K562 (cell line): ENCODE data around the gene CCDC9B. TPM values are rescaled to one million over a fixed set of nuclear protein-coding genes. Genes with fewer than 3 reads are reported as not detected.

Source experiments
- CBX5 ChIP-seq: IDR thresholded peaks from 2 replicates; pipeline ENCODE4 v1.6.1; 2014; ENCODE audit warnings: low read depth, borderline replicate concordance
- CC2D1A ChIP-seq: fragments of 450-650 bp; IDR thresholded peaks from 2 replicates; pipeline ENCODE4 v1.6.1; 2017; ENCODE audit warnings: mild to moderate bottlenecking
- CLOCK ChIP-seq: fragments of 250-450 bp; sonication (Bioruptor Pico); IDR thresholded peaks from 2 replicates; pipeline ENCODE4 v1.4.0; 2020; ENCODE audit warnings: mild to moderate bottlenecking, moderate library complexity, borderline replicate concordance
- DPF2 ChIP-seq: fragments of 450-650 bp; IDR thresholded peaks from 2 replicates; pipeline ENCODE4 v1.6.1; 2016
- ETS2 ChIP-seq: IDR thresholded peaks from 2 replicates; pipeline ENCODE4 v1.6.1; 2016; ENCODE audit warnings: borderline replicate concordance, missing genetic modification characterization, mild to moderate bottlenecking, moderate library complexity, missing compliant biosample characterization; ENCODE audit not compliant: poor library complexity, severe bottlenecking
- FOXJ3 ChIP-seq: sonication (generic); formaldehyde crosslinking; IDR thresholded peaks from 2 replicates; pipeline ENCODE4 v1.4.0; 2020; ENCODE audit warnings: mild to moderate bottlenecking, missing genetic modification reagents
- FOXM1 ChIP-seq, 2 experiments: fragments of 450-650 bp in 1 of 2; sonication (generic) in 1 of 2; formaldehyde crosslinking in 1 of 2; IDR thresholded peaks; 2 replicates each; pipeline versions ENCODE4 v1.6.1 to v1.9.0; 2017 to 2022; ENCODE audit warnings: low read depth in 2 of 2, mild to moderate bottlenecking in 2 of 2, missing genetic modification reagents in 1 of 2, moderate library complexity in 1 of 2
- HNRNPL ChIP-seq: fragments of 200-400 bp; formaldehyde crosslinking; IDR thresholded peaks from 2 replicates; pipeline ENCODE4 v1.6.1; 2017; ENCODE audit warnings: low read depth, mild to moderate bottlenecking, low read length
- KAT7 ChIP-seq: sonication (generic); formaldehyde crosslinking; IDR thresholded peaks from 2 replicates; pipeline ENCODE4 v1.8.0; 2022; ENCODE audit warnings: missing genetic modification reagents, mild to moderate bottlenecking, borderline replicate concordance
- KLF1 ChIP-seq: fragments of 450-650 bp; IDR thresholded peaks from 2 replicates; pipeline ENCODE4 v1.6.1; 2016; ENCODE audit warnings: missing genetic modification characterization, missing compliant biosample characterization
- MAFK ChIP-seq: IDR thresholded peaks from 2 replicates; pipeline ENCODE4 v1.6.1; 2011; ENCODE audit warnings: low read length, improper control_type of control experiment
- MEF2A ChIP-seq: IDR thresholded peaks from 2 replicates; pipeline ENCODE4 v1.6.1; 2011; ENCODE audit warnings: low read depth, mild to moderate bottlenecking, low read length, moderate library complexity; ENCODE audit not compliant: control insufficient read depth
- NFATC3 ChIP-seq: fragments of 450-650 bp; IDR thresholded peaks from 2 replicates; pipeline ENCODE4 v1.6.1; 2017; ENCODE audit warnings: mild to moderate bottlenecking
- OTX1 ChIP-seq: fragments of 450-650 bp; formaldehyde crosslinking; IDR thresholded peaks from 2 replicates; pipeline ENCODE4 v1.4.0; 2022; ENCODE audit warnings: mild to moderate bottlenecking
- SNRNP70 ChIP-seq: fragments of 200-400 bp; formaldehyde crosslinking; optimal IDR thresholded peaks from 2 replicates; pipeline ENCODE3; 2017; ENCODE audit warnings: low read depth, low read length
- ZNF165 ChIP-seq: fragments of 250-450 bp; sonication (Bioruptor Pico); IDR thresholded peaks from 2 replicates; pipeline ENCODE4 v1.4.0; 2020; ENCODE audit warnings: borderline replicate concordance
- ZNF282 ChIP-seq: sonication (generic); formaldehyde crosslinking; IDR thresholded peaks from 2 replicates; pipeline ENCODE4 v1.8.1; 2023; ENCODE audit warnings: missing genetic modification reagents
- ZNF695 ChIP-seq: fragments of 450-650 bp; formaldehyde crosslinking; IDR thresholded peaks from 2 replicates; pipeline ENCODE4 v1.4.0; 2020; ENCODE audit warnings: mild to moderate bottlenecking, moderate library complexity
- polyA plus RNA-seq, 8 experiments: library from polyadenylated mRNA; depleted of rRNA in 4 of 8; stranded (reverse) in 5 of 8; unstranded in 3 of 8; fragments of >200 nt; fragmentation: Nextera tagmentation in 2 of 8; fragmentation: Illumina TruSeq in 1 of 8; extraction: Ambion mirVana in 2 of 8; extraction: Trizol in 1 of 8; gene quantifications; 2 replicates each; pipeline versions ENCODE4 v1.2.1 to v1.2.3, GENCODE V29; 2011 to 2014; ENCODE audit warnings: inconsistent platforms in 1 of 8, missing spikeins in 1 of 8
- total RNA-seq, 7 experiments: library from RNA; depleted of rRNA in 6 of 7; stranded (reverse); fragments of >200 nt in 6 of 7; fragmentation: Illumina TruSeq in 2 of 7; extraction: Trizol in 2 of 7; gene quantifications; 2 replicates each; pipeline versions ENCODE4 v1.2.1 to v1.2.3, GENCODE V29; 2011 to 2021; ENCODE audit warnings: low replicate concordance in 1 of 7
- TF ChIP-seq, protein P1 (sequence below): fragments of 450-650 bp; IDR thresholded peaks from 2 replicates; pipeline ENCODE4 v1.6.1; 2017; ENCODE audit warnings: antibody characterized with exemption
- TF ChIP-seq, protein P2 (sequence below): IDR thresholded peaks from 3 replicates; pipeline ENCODE4 v1.6.1; 2011; ENCODE audit warnings: borderline replicate concordance, mild to moderate bottlenecking, moderate library complexity; ENCODE audit not compliant: insufficient read length; ENCODE audit errors: extremely low read depth
- TF ChIP-seq, protein P3 (sequence below): fragments of 250-450 bp; sonication (Bioruptor Pico); IDR thresholded peaks from 2 replicates; pipeline ENCODE4 v1.6.1; 2021; ENCODE audit warnings: mild to moderate bottlenecking

Gene CCDC9B
- total and polyA plus RNA-seq, 9 of the 15 experiments (the other 6 are each of a cell fraction or from before 2014, with no cell fraction given), result 0.01 to 0.47 (median 0.15) TPM; not detected in 1

DNA sequence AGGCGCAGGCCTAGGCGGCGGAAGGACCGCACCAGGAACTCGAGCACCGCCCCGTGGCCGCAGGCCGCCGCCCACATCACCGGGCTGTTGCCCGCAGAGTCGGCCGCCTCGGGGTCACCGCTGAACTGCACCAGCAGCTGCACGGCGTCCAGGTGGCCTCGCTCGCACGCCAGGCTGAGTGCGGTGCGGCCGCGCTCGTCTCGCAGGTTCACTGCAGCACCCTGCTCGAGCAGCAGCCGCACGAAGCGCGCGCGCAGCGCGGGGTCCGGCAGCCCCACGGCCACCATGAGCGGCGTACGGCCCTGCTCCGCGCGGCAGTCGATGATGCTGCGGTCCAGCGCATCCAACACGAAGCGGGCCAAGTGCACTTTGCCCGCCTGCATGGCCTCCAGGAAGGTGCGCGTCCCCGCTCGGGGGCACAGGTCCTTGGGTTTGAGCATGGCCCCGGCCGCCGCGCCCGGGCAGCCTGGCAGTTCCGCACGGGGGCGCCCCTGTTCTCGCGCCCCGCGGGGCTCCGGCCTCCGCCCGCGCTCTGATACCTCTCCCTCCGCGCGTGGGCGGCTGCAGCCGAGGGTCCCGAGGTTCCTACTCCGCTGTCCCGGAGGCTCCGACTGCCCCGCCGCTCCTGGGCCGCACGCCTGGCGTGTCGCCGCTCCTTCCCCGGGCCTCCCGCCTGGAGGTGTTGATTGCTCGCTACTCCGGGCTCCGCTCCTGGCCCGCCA, 58.4 kb downstream of the CCDC9B start (continued):
- TF ChIP-seq, protein P1, sequence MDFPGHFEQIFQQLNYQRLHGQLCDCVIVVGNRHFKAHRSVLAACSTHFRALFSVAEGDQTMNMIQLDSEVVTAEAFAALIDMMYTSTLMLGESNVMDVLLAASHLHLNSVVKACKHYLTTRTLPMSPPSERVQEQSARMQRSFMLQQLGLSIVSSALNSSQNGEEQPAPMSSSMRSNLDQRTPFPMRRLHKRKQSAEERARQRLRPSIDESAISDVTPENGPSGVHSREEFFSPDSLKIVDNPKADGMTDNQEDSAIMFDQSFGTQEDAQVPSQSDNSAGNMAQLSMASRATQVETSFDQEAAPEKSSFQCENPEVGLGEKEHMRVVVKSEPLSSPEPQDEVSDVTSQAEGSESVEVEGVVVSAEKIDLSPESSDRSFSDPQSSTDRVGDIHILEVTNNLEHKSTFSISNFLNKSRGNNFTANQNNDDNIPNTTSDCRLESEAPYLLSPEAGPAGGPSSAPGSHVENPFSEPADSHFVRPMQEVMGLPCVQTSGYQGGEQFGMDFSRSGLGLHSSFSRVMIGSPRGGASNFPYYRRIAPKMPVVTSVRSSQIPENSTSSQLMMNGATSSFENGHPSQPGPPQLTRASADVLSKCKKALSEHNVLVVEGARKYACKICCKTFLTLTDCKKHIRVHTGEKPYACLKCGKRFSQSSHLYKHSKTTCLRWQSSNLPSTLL, result no peak
- TF ChIP-seq KLF1 (tag), result 0 out of 2 replicates have a peak, but pooled peaks have one; percentile 22
- no peak for TF ChIP-seq DPF2
- TF ChIP-seq ZNF282 (CRISPR knock-in tag), result peak; percentile 94; the same call in 1 of the 2 replicates
- TF ChIP-seq ZNF165, result no peak
- TF ChIP-seq KAT7 (CRISPR knock-in tag), result peak; percentile 95; the same call in 1 of the 2 replicates
- TF ChIP-seq CBX5, result no peak
- TF ChIP-seq, protein P2, sequence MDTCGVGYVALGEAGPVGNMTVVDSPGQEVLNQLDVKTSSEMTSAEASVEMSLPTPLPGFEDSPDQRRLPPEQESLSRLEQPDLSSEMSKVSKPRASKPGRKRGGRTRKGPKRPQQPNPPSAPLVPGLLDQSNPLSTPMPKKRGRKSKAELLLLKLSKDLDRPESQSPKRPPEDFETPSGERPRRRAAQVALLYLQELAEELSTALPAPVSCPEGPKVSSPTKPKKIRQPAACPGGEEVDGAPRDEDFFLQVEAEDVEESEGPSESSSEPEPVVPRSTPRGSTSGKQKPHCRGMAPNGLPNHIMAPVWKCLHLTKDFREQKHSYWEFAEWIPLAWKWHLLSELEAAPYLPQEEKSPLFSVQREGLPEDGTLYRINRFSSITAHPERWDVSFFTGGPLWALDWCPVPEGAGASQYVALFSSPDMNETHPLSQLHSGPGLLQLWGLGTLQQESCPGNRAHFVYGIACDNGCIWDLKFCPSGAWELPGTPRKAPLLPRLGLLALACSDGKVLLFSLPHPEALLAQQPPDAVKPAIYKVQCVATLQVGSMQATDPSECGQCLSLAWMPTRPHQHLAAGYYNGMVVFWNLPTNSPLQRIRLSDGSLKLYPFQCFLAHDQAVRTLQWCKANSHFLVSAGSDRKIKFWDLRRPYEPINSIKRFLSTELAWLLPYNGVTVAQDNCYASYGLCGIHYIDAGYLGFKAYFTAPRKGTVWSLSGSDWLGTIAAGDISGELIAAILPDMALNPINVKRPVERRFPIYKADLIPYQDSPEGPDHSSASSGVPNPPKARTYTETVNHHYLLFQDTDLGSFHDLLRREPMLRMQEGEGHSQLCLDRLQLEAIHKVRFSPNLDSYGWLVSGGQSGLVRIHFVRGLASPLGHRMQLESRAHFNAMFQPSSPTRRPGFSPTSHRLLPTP, result no peak
- no peak for TF ChIP-seq CC2D1A
- no peak for TF ChIP-seq ZNF695 (CRISPR knock-in tag)
- no peak for TF ChIP-seq MAFK
- no peak for TF ChIP-seq OTX1
- no peak for TF ChIP-seq NFATC3
- TF ChIP-seq HNRNPL, result peak; percentile 97
- no peak for TF ChIP-seq MEF2A
- no peak for TF ChIP-seq CLOCK (CRISPR knock-in tag)
- TF ChIP-seq FOXM1 (IDR thresholded peaks at IDR 0.05; ENCODE audit: low read depth), result no peak
- no peak for TF ChIP-seq FOXM1 (CRISPR knock-in tag; IDR thresholded peaks at IDR 0.05; ENCODE audit: low read depth)
- no peak for TF ChIP-seq FOXJ3 (CRISPR knock-in tag)
- no peak for TF ChIP-seq ETS2 (tag)
- TF ChIP-seq, protein P3, sequence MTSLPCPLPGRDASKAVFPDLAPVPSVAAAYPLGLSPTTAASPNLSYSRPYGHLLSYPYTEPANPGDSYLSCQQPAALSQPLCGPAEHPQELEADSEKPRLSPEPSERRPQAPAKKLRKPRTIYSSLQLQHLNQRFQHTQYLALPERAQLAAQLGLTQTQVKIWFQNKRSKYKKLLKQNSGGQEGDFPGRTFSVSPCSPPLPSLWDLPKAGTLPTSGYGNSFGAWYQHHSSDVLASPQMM (CRISPR knock-in tag), result no peak
- no peak for TF ChIP-seq SNRNP70
